Suprapubic skin (tissue), 4 donors: ENCODE measurements around the gene KRT85. TPM values are rescaled to one million over a fixed set of nuclear protein-coding genes. Genes with fewer than 3 reads are reported as not detected.

Experiments used
- DNase-seq, 2 donors: peaks; one replicate each; pipeline ENCODE4 v3.0.0-alpha.2; 2019; ENCODE audit warnings: low spot score in 2 of 2
- H3K27ac ChIP-seq: fragments of 200-600 bp; sonication (generic); one replicate; pipeline ENCODE4 v1.5.1; 2019
- H3K27me3 ChIP-seq: fragments of 200-600 bp; sonication (generic); one replicate; pipeline ENCODE4 v1.5.1; 2019
- H3K36me3 ChIP-seq: fragments of 200-600 bp; sonication (generic); one replicate; pipeline ENCODE4 v1.5.1; 2019
- H3K4me1 ChIP-seq: fragments of 200-600 bp; sonication (generic); one replicate; pipeline ENCODE4 v1.5.1; 2019
- H3K4me3 ChIP-seq: fragments of 200-600 bp; sonication (generic); one replicate; pipeline ENCODE4 v1.5.1; 2019; ENCODE audit warnings: mild to moderate bottlenecking
- H3K9me3 ChIP-seq: fragments of 200-600 bp; sonication (generic); one replicate; pipeline ENCODE4 v1.5.1; 2019
- EP300 ChIP-seq: sonication (generic); formaldehyde crosslinking; IDR thresholded peaks from one replicate; pipeline ENCODE4 v1.6.1; 2017; ENCODE audit warnings: antibody characterized with exemption
- POLR2A ChIP-seq, 2 donors: fragments of 450-650 bp; IDR thresholded peaks; one replicate each; pipeline ENCODE4 v1.6.1; 2017; ENCODE audit warnings: antibody characterized with exemption in 2 of 2, mild to moderate bottlenecking in 2 of 2, moderate library complexity in 2 of 2
- POLR2AphosphoS5 ChIP-seq, 3 donors: sonication (generic); formaldehyde crosslinking; IDR thresholded peaks; one replicate each; pipeline ENCODE4 v1.6.1; 2017; ENCODE audit warnings: antibody characterized with exemption in 3 of 3
- WGBS: methylation state at CpG from one replicate; pipeline ENCODE4 v1.1.5; 2018; 5-methylcytosine and 5-hydroxymethylcytosine counted together
- total RNA-seq, 4 donors: library from RNA; depleted of rRNA; stranded (reverse); fragments of >200 nt; gene quantifications; one replicate each; pipeline ENCODE4 v1.1.0, GENCODE V29; 2016
- TF ChIP-seq, protein P1 (sequence below), 2 donors: fragments of 200-600 bp in 1 of 2; fragments of 450-650 bp in 1 of 2; sonication (generic) in 1 of 2; IDR thresholded peaks; one replicate each; pipeline ENCODE4 v1.5.1; 2016 to 2019; ENCODE audit warnings: antibody characterized with exemption in 2 of 2, mild to moderate bottlenecking in 1 of 2, moderate library complexity in 1 of 2

The KRT85 gene
- 100 to 1,000 TPM in 2 of 4 donors, 10 to 100 TPM in 1, 1 to 10 TPM in 1; 4.2 to 766 (median 96.1) TPM for total RNA-seq

DNA sequence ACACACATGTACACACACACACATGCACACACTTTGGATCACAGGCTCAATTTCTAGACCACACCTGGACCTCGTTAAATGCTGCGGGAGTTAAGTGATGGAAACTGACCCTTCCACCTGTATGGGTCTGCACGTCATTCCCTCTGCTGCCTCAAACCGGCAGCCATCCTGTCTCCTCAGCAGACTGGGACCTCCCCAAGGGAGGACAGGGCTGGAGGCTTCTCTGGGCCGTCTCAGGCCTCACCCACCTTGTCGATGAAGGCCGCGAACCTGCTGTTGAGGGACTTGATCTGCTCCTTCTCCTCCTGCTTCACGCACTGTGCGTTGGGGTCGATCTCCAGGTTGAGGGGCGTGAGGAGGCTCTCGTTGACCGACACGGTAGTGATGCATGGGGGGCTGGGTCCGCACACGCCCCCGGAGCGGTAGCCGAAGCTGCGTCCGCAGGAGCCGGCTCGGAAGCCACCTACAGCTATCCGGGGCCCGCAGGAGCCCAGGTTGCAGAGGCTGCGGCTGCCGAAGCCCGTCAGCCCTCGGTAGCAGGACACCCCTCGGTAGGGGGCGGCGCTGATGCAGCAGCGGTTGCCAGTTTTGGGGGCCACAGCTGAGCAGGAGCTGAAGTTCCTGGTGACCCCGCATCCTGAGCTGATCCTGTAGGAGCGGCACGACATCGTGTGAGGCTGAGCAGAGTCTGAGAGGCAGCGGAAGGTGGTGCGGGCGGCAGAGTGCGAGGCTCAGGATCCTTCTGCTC is at the start of gene KRT85:
KRT85 (minus strand) TSS at position 744 of the 748 bp plus-strand sequence; CDS start at position 668, 76 bp downstream.
- Histone ChIP-seq H3K36me3 (no peaks in the 10 kb centered on the region), H3K4me1 (peaks cover 8% of the 10 kb centered on the region), H3K27ac (no peak within 1 kb of the TSS), H3K27me3 (no peaks in the 10 kb centered on the region), H3K9me3 (no peaks in the 10 kb centered on the region), H3K4me3 (no peak within 1 kb of the TSS)
- TF ChIP-seq, protein P1, sequence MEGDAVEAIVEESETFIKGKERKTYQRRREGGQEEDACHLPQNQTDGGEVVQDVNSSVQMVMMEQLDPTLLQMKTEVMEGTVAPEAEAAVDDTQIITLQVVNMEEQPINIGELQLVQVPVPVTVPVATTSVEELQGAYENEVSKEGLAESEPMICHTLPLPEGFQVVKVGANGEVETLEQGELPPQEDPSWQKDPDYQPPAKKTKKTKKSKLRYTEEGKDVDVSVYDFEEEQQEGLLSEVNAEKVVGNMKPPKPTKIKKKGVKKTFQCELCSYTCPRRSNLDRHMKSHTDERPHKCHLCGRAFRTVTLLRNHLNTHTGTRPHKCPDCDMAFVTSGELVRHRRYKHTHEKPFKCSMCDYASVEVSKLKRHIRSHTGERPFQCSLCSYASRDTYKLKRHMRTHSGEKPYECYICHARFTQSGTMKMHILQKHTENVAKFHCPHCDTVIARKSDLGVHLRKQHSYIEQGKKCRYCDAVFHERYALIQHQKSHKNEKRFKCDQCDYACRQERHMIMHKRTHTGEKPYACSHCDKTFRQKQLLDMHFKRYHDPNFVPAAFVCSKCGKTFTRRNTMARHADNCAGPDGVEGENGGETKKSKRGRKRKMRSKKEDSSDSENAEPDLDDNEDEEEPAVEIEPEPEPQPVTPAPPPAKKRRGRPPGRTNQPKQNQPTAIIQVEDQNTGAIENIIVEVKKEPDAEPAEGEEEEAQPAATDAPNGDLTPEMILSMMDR (IDR thresholded peaks at IDR 0.05), result no peak
- TF ChIP-seq POLR2AphosphoS5 (IDR thresholded peaks at IDR 0.05) (no peak), EP300 (no peak), POLR2A (IDR thresholded peaks at IDR 0.05) (no peak)
- WGBS, result 85% methylated on average over 30 of the region's 42 CpGs
- no peak for DNase-seq

DNA sequence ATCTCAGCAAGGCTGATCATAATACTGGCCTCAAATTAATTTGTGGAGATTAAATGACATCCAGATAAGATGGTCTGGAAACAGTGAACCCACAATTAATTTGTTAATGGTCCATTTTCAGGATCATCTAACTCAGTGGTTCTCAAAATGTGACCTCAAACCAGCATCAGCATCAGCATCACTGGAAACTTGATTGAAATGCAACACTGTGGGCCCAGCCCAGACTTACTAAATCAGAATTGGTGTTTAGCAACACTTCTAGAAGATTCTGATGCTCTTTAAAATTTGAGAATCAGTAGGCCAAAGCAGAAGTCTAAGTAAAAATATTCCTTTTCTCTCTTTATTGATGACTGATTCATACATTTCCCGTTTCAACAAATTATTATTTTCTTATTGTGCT is 49.5 kb upstream of the KRT85 start:
- peaks cover 4% of the 10 kb centered on the region for H3K27me3 ChIP-seq
- DNase-seq, result no peak
- H3K9me3 ChIP-seq, result no peaks in the 10 kb centered on the region
- TF ChIP-seq EP300 (no peak), POLR2A (IDR thresholded peaks at IDR 0.05) (no peak), POLR2AphosphoS5 (IDR thresholded peaks at IDR 0.05) (no peak)
- TF ChIP-seq, protein P1 (IDR thresholded peaks at IDR 0.05), result no peak
- peak overlapping the region; percentile 67 for H3K27ac ChIP-seq
- 86% methylated on average over 1 of the region's 1 CpG for WGBS
- no peaks in the 10 kb centered on the region for H3K36me3 ChIP-seq
- H3K4me3 ChIP-seq, result no peak overlapping the region
- peaks cover 19% of the 10 kb centered on the region for H3K4me1 ChIP-seq

DNA sequence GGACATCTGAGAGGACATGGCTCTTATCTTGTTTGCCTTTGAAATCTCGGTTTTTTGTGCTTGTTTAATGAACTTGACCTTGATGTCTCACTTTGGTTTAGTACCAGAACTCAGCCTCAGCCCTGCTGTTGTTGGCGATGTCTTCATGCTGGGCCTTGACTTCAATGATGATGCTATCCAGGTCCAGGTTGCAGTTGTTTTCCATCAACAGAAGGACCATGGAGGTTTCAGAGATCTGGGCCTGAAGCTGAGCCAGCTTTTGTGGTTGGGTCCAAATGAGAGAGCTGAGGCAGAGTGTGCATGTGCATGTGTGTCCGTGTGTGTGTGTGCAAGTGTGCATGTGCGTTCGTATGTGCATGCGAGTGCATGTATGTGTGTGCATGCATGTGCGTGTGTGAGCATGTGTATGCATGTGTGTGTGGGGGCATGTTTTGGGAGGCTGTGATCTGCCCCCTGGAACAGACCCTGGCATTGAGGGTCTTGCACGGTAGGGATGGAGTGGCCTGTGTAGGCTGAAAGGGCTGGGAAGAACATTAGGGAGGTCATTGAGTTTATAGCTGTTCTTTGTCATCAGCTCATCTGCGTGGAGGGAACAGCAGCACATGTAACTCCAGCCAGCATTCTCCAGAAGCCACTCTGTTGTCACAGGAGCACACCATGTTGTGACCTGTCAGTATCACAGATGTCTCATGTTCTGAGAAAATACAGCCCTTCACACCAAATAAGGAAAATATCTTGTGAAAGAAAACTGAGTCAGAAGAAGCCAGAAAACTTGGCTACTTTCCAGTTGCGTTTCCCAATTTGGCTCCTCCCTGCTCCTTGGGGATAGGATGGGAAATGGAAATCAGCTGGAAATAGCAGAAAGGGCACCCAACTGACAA is 48.8 kb upstream of the KRT85 start:
- H3K4me1 ChIP-seq, result peaks cover 19% of the 10 kb centered on the region
- H3K27me3 ChIP-seq, result no peaks in the 10 kb centered on the region
- H3K9me3 ChIP-seq, result no peaks in the 10 kb centered on the region
- H3K27ac ChIP-seq, result peak overlapping the region; percentile 67
- no peak overlapping the region for H3K4me3 ChIP-seq
- WGBS, result 57% methylated on average over 10 of the region's 10 CpGs
- no peaks in the 10 kb centered on the region for H3K36me3 ChIP-seq
- no peak for DNase-seq
- peak; percentile 5 to 29 (median 28) for TF ChIP-seq POLR2AphosphoS5 (IDR thresholded peaks at IDR 0.05)
- no peak for TF ChIP-seq EP300

DNA sequence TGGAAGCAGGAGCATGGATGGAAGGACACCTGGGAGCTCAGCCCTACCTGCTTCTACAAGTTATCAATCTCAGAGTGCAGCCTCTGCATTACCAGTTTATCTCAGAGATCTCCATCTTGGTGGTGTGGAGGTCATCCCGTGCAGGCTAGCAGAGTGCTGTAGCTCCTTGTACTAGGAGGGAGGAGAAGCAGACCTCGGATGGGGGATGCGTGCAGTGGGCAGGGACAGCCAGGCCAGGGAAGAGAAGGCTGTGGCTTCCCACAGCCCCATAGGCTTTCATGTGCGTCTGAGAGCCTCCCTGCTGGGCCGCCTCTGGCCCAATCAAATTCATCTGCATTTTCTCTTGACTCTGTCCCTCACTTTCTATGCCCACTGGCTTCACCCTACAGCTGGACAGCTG is 47.7 kb upstream of the KRT85 start:
- 90% methylated on average over 5 of the region's 5 CpGs for WGBS
- TF ChIP-seq POLR2AphosphoS5 (IDR thresholded peaks at IDR 0.05), result no peak
- no peak for TF ChIP-seq EP300
- no peak for TF ChIP-seq POLR2A (IDR thresholded peaks at IDR 0.05)
- TF ChIP-seq, protein P1 (IDR thresholded peaks at IDR 0.05), result no peak

DNA sequence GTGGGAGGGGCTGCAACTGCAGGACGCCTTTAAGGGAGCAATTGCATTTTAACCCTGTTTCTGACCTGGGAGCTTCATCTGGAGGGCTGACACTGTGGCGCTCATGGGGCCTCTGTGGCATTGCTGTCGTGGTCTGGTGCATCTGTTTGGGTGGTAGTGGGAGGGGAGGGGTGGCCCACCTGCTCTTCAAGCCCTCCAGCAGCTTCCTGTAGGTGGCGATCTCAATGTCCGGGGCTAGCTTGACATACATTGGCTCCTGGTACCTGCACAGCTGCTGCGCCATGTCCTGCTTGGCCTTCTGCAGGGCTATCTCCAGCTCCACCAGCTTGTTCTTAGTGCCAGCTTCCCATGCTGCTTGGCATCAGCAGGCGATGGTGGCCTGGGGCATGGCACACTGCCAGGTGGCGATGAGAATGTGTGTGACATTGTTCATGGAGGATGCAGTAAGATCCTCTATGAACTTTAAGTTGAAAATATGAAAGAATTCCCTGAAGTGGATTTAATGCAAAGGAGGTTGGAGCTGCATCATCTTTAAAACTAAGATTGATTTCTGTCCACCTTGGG is 46.6 kb upstream of the KRT85 start:
- whole genome bisulfite sequencing, result 51% methylated on average over 3 of the region's 8 CpGs
- Histone ChIP-seq H3K27me3 (no peaks in the 10 kb centered on the region), H3K36me3 (no peaks in the 10 kb centered on the region), H3K4me1 (peaks cover 19% of the 10 kb centered on the region), H3K4me3 (no peak overlapping the region), H3K9me3 (no peaks in the 10 kb centered on the region), H3K27ac (no peak overlapping the region)
- no peak for DNase-seq
- TF ChIP-seq, protein P1 (IDR thresholded peaks at IDR 0.05), result no peak
- no peak for TF ChIP-seq POLR2A (IDR thresholded peaks at IDR 0.05)
- no peak for TF ChIP-seq POLR2AphosphoS5 (IDR thresholded peaks at IDR 0.05)
- no peak for TF ChIP-seq EP300

More for the DNA sequence above, 47.7 kb upstream of the KRT85 start:
- Histone ChIP-seq H3K4me3 (no peak overlapping the region), H3K9me3 (no peaks in the 10 kb centered on the region), H3K27ac (no peak overlapping the region), H3K4me1 (peaks cover 19% of the 10 kb centered on the region), H3K27me3 (no peaks in the 10 kb centered on the region), H3K36me3 (no peaks in the 10 kb centered on the region)
- DNase-seq, result no peak
